Progenitor cell of endocrine pancreas (in vitro differentiated cells): ENCODE measurements around the gene SCCPDH. TPM values are rescaled to one million over a fixed set of nuclear protein-coding genes. Genes with fewer than 3 reads are reported as not detected.

Source experiments
- DNase-seq: peaks from one replicate; pipeline ENCODE4 v3.0.0; 2021; ENCODE audit warnings: low spot score; ENCODE audit not compliant: unreplicated experiment
- H3K27ac Mint-ChIP-seq: 2 replicates; pipeline ENCODE4 v1.8.0; 2021; ENCODE audit warnings: mild to moderate bottlenecking, moderate library complexity, mixed read lengths
- H3K27me3 Mint-ChIP-seq: 2 replicates; pipeline ENCODE4 v1.8.0; 2021; ENCODE audit warnings: mixed read lengths
- H3K36me3 Mint-ChIP-seq: 2 replicates; pipeline ENCODE4 v1.8.0; 2022; ENCODE audit warnings: mixed read lengths; ENCODE audit not compliant: insufficient read depth
- H3K4me1 Mint-ChIP-seq: 2 replicates; pipeline ENCODE4 v1.8.0; 2021; ENCODE audit warnings: low read depth, mixed read lengths
- H3K4me3 Mint-ChIP-seq: 2 replicates; pipeline ENCODE4 v1.8.0; 2021; ENCODE audit warnings: low read depth, mild to moderate bottlenecking, moderate library complexity, mixed read lengths
- H3K9me3 Mint-ChIP-seq: 2 replicates; pipeline ENCODE4 v1.8.0; 2021; ENCODE audit warnings: low read depth, mixed read lengths
- CTCF ChIP-seq: fragments of 200-600 bp; sonication (generic); IDR thresholded peaks from one replicate; pipeline ENCODE4 v1.5.0; 2021; ENCODE audit warnings: antibody characterized with exemption, mild to moderate bottlenecking; ENCODE audit not compliant: unreplicated experiment
- total RNA-seq: library from RNA; stranded (reverse); gene quantifications from 2 replicates; pipeline ENCODE4 v1.2.1, GENCODE V29; 2021

SCCPDH gene
- total RNA-seq, 1 donor from 2014 or later = 43.3 TPM

- no peak for TF ChIP-seq CTCF
Measured at GRCh38 chr1:246695666-246696065, 28.5 kb upstream of the SCCPDH start.

GRCh38 chr1:246698466-246699094 is 25.6 kb upstream of the SCCPDH start:
- no peak for DNase-seq
- Mint-ChIP-seq H3K27ac (peak overlapping the region; percentile 89), H3K9me3 (peaks cover 11% of the 10 kb centered on the region), H3K27me3 (no peaks in the 10 kb centered on the region), H3K4me3 (peak overlapping the region; percentile 52), H3K4me1 (peaks cover 4% of the 10 kb centered on the region), H3K36me3 (peaks cover 4% of the 10 kb centered on the region)
- TF ChIP-seq CTCF = no peak

More at GRCh38 chr1:246695666-246696065, 28.5 kb upstream of the SCCPDH start:
- no peak for DNase-seq
- Mint-ChIP-seq H3K4me3 (no peak overlapping the region), H3K27me3 (no peaks in the 10 kb centered on the region), H3K4me1 (peaks cover 4% of the 10 kb centered on the region), H3K36me3 (peaks cover 4% of the 10 kb centered on the region), H3K9me3 (peaks cover 11% of the 10 kb centered on the region), H3K27ac (no peak overlapping the region)

DNA sequence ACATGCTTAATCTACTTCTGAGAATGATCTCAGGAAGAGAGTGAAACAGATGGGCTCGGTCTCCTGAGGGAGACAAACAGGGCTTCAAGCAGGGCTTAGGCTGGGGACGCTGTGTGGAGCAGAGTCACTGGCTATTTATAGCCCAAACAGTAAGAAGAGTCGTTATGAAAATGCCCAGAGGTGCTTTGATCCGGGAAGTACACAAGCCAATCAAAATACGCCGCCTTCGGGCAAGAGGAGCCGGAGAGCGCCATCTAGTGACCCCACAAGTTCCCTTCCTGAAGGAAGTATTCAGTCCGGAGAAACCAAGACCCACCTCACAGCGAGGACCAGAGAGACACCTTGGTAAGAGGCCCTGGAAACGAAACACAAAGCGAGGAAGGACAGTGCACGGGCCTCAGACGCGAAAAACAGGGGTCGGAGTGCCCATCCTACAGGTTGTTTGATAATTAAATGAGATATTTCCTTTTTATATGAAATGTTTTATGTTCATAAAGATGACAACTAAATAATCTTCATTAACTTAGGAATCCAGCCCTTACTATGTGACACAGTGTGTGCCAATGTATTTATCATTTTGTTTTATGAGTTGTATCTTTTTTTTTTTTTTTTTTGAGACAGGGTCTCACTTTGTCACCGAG is 25.0 kb upstream of the SCCPDH start:
- Mint-ChIP-seq H3K27me3 (no peaks in the 10 kb centered on the region), H3K27ac (peak overlapping the region; percentile 67), H3K36me3 (peaks cover 4% of the 10 kb centered on the region), H3K4me3 (peak overlapping the region; percentile 52), H3K4me1 (peaks cover 4% of the 10 kb centered on the region), H3K9me3 (peaks cover 7% of the 10 kb centered on the region)
- peak; percentile 90 for TF ChIP-seq CTCF
- DNase-seq = peak; percentile 51

DNA sequence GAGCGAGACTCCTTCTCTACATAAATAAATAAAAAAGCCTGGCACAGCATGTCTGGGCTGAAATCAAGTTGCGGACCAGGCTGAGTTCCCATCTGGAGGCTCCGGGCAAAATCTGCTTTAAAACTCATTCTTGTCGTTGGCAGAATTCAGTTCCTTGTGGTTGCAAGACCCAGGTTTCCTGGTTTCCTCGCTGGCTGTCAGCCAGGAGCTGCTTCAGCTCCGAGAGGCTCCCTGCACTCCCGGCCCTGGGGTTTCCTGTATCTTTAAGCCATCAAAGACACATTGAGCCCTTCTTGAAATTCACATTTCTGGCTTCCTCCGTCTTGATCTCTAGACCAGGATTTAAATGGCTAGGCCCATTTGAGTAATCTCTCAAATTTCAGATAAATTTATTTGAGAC is 20.6 kb upstream of the SCCPDH start:
- H3K27me3 Mint-ChIP-seq = no peaks in the 10 kb centered on the region
- DNase-seq = no peak
- H3K27ac Mint-ChIP-seq = no peak overlapping the region
- no peak overlapping the region for H3K4me3 Mint-ChIP-seq
- H3K9me3 Mint-ChIP-seq = no peaks in the 10 kb centered on the region
- no peak for TF ChIP-seq CTCF
- peaks cover 1% of the 10 kb centered on the region for H3K4me1 Mint-ChIP-seq
- no peaks in the 10 kb centered on the region for H3K36me3 Mint-ChIP-seq

- peaks cover 7% of the 10 kb centered on the region for H3K9me3 Mint-ChIP-seq
- H3K27me3 Mint-ChIP-seq = no peaks in the 10 kb centered on the region
- no peak for TF ChIP-seq CTCF
- H3K27ac Mint-ChIP-seq = no peak overlapping the region
- H3K4me3 Mint-ChIP-seq = no peak overlapping the region
- H3K4me1 Mint-ChIP-seq = peaks cover 1% of the 10 kb centered on the region
- DNase-seq = no peak
- H3K36me3 Mint-ChIP-seq = no peaks in the 10 kb centered on the region
Measured at GRCh38 chr1:246705368-246705767, 18.8 kb upstream of the SCCPDH start.
